NOMO-1 (cell line): ENCODE results near the gene SHISA7.
"Not testable (repeated sequence)": the region's sequence is repeated elsewhere in the genome, so short reads cannot be mapped to it uniquely, and the experiment has no call there.

Experiments used
- DNase-seq, 2 experiments: peaks; one replicate each; lab custom pipeline; 2025; ENCODE audit not compliant: unreplicated experiment in 2 of 2; lab: John Stamatoyannopoulos, UW

Gene SHISA7

GRCh38 chr19:55448175-55448490 lies 5.0 kb upstream of the SHISA7 start:
- not testable (repeated sequence) for DNase-seq

- DNase-seq, result peak in 1 of 2 experiments; percentile 38
Observed at GRCh38 chr19:55447421-55448174, 4.5 kb upstream of the SHISA7 start.

- peak in 1 of 2 experiments; percentile 34 for DNase-seq
Observed at GRCh38 chr19:55446060-55446459, 3.0 kb upstream of the SHISA7 start.

GRCh38 chr19:55444646-55445045 lies 1.5 kb upstream of the SHISA7 start:
- no peak for DNase-seq

GRCh38 chr19:55443824-55444480 lies 852 bp upstream of the SHISA7 start:
- DNase-seq, result no peak

- no peak for DNase-seq
Observed at GRCh38 chr19:55442372-55442961, 633 bp downstream of the SHISA7 start.

- DNase-seq, result no peak
Observed at GRCh38 chr19:55441692-55442321, 1.3 kb downstream of the SHISA7 start.

- peak; percentile 76 to 89 for DNase-seq
Observed at GRCh38 chr19:55441319-55441691, 1.8 kb downstream of the SHISA7 start.

- DNase-seq, result peak; percentile 48 to 52
Observed at GRCh38 chr19:55440411-55441105, 2.5 kb downstream of the SHISA7 start.

- no peak for DNase-seq
Observed at GRCh38 chr19:55439052-55439451, 4.0 kb downstream of the SHISA7 start.

GRCh38 chr19:55437410-55437809 lies 5.7 kb downstream of the SHISA7 start:
- DNase-seq, result peak in 1 of 2 experiments; percentile 34

GRCh38 chr19:55436847-55437246 lies 6.3 kb downstream of the SHISA7 start:
- no peak for DNase-seq

GRCh38 chr19:55435020-55435419 lies 8.1 kb downstream of the SHISA7 start:
- no peak for DNase-seq

- DNase-seq, result no peak
Observed at GRCh38 chr19:55434356-55434919, 8.7 kb downstream of the SHISA7 start.

GRCh38 chr19:55433292-55433691 lies 9.8 kb downstream of the SHISA7 start:
- DNase-seq, result no peak

- no peak for DNase-seq
Observed at GRCh38 chr19:55432241-55432959, 10.7 kb downstream of the SHISA7 start.

GRCh38 chr19:55431183-55431582 lies 11.9 kb downstream of the SHISA7 start:
- DNase-seq, result no peak

GRCh38 chr19:55426042-55426441 lies 17.1 kb downstream of the SHISA7 start:
- DNase-seq, result no peak

- DNase-seq, result no peak
Observed at GRCh38 chr19:55424518-55424917, 18.6 kb downstream of the SHISA7 start.
